Measurements from ENCODE around the gene NANOS2.

- TF ChIP-seq CTCF (IDR thresholded peaks at IDR 0.05) (no peak), EZH2phosphoT487 (IDR thresholded peaks at IDR 0.05) (no peak), EZH2 (IDR thresholded peaks at IDR 0.05) (no peak)
Observed at GRCh38 chr19:45879055-45879454, 35.5 kb downstream of the NANOS2 start.
